ENCODE data around the gene IGLL1. TPM values are rescaled to one million over a fixed set of nuclear protein-coding genes. Genes with fewer than 3 reads are reported as not detected.
"Not testable (repeated sequence)": the region's sequence is repeated elsewhere in the genome, so short reads cannot be mapped to it uniquely, and the experiment has no call there.

IGLL1 gene
- total RNA-seq, 4 donors from 2014 or later, result not detected

DNA sequence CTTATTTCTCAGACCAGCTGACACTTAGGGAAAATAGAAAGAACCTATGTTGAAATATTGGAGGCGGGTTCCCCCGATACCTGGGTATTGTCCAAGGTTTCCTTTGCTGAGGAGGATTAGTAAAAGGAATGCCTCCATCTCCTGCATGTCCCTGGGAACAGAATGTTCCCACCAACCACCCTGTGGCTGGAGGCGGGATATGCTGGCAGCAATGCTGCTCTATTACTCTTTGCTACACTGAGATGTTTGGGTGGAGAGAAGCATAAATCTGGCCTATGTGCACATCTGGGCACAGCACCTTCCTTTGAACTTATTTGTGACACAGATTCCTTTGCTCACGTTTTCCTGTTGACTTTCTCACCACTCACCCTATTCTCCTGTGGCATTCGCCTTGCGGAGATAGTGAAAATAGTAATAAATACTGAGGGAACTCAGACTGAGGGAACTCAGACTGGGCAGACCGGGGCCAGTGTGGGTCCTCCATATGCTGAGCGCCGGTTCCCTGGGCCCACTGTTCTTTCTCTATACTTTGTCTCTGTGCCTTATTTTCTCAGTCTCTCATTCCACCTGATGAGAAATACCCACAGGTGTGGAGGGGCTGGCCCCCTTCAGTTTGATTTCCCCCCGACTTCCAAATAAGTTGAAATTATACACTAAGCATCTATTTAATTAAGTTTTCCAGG lies 32.1 kb downstream of the IGLL1 start:
- no peak for TF ChIP-seq EP300 (IDR thresholded peaks at IDR 0.05)
- no peak for TF ChIP-seq POLR2A (IDR thresholded peaks at IDR 0.05)
- TF ChIP-seq, protein P1, sequence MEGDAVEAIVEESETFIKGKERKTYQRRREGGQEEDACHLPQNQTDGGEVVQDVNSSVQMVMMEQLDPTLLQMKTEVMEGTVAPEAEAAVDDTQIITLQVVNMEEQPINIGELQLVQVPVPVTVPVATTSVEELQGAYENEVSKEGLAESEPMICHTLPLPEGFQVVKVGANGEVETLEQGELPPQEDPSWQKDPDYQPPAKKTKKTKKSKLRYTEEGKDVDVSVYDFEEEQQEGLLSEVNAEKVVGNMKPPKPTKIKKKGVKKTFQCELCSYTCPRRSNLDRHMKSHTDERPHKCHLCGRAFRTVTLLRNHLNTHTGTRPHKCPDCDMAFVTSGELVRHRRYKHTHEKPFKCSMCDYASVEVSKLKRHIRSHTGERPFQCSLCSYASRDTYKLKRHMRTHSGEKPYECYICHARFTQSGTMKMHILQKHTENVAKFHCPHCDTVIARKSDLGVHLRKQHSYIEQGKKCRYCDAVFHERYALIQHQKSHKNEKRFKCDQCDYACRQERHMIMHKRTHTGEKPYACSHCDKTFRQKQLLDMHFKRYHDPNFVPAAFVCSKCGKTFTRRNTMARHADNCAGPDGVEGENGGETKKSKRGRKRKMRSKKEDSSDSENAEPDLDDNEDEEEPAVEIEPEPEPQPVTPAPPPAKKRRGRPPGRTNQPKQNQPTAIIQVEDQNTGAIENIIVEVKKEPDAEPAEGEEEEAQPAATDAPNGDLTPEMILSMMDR (IDR thresholded peaks at IDR 0.05), result no peak
- no peak for TF ChIP-seq POLR2AphosphoS5 (IDR thresholded peaks at IDR 0.05)
- Histone ChIP-seq H3K36me3 (no peaks in the 10 kb centered on the region), H3K9me3 (peaks cover 6% of the 10 kb centered on the region), H3K4me1 (peaks cover under 1% of the 10 kb centered on the region), H3K27me3 (peaks cover 11% of the 10 kb centered on the region), H3K4me3 (no peak overlapping the region), H3K27ac (no peak overlapping the region)
- WGBS, result 73% methylated on average over 10 of the region's 10 CpGs
- peak; percentile 9 to 28 for DNase-seq (ENCODE audit: low spot score in 2 of 2)

DNA sequence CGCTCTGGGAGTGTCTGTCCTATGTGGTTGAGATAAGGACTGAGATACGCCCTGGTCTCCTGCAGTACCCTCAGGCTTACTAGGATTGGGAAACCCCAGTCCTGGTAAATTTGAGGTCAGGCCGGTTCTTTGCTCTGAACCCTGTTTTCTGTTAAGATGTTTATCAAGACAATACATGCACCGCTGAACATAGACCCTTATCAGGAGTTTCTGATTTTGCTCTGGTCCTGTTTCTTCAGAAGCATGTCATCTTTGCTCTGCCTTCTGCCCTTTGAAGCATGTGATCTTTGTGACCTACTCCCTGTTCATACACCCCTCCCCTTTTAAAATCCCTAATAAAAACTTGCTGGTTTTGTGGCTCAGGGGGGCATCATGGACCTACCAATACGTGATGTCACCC lies 32.7 kb downstream of the IGLL1 start:
- not testable (repeated sequence) for H3K4me3 ChIP-seq; H3K27me3 ChIP-seq; H3K4me1 ChIP-seq; H3K27ac ChIP-seq; H3K9me3 ChIP-seq; H3K36me3 ChIP-seq; DNase-seq (ENCODE audit: low spot score in 2 of 2)
- WGBS, result 62% methylated on average over 5 of the region's 5 CpGs

DNA sequence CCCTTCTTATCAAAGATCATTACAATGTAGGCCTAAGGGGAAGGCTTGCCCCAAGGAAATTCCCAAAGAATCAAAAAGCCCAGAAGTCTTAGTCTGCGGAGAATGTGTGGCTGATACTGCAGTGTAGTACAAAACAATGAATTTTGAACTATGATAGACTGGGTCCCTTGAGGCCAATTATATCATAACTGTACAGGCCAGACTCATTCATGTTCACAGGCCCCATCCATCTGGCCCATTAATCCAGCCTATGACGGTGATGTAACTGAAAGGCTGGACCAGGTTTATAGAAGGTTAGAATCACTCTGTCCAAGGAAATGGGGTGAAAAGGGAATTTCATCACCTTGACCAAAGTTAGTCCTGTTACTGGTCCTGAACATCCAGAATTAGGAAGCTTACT lies 35.2 kb downstream of the IGLL1 start:
- no peak for TF ChIP-seq POLR2AphosphoS5 (IDR thresholded peaks at IDR 0.05)
- no peak for TF ChIP-seq POLR2A (IDR thresholded peaks at IDR 0.05)
- TF ChIP-seq, protein P1 (IDR thresholded peaks at IDR 0.05), result no peak
- no peak for TF ChIP-seq EP300 (IDR thresholded peaks at IDR 0.05)
- peaks cover 6% of the 10 kb centered on the region for H3K9me3 ChIP-seq
- no peak for DNase-seq (ENCODE audit: low spot score in 2 of 2)
- no peak overlapping the region for H3K4me3 ChIP-seq
- H3K27me3 ChIP-seq, result peaks cover 3% of the 10 kb centered on the region
- peaks cover 13% of the 10 kb centered on the region for H3K4me1 ChIP-seq
- 86% methylated on average over 2 of the region's 2 CpGs for WGBS
- H3K36me3 ChIP-seq, result no peaks in the 10 kb centered on the region
- H3K27ac ChIP-seq, result no peak overlapping the region

DNA sequence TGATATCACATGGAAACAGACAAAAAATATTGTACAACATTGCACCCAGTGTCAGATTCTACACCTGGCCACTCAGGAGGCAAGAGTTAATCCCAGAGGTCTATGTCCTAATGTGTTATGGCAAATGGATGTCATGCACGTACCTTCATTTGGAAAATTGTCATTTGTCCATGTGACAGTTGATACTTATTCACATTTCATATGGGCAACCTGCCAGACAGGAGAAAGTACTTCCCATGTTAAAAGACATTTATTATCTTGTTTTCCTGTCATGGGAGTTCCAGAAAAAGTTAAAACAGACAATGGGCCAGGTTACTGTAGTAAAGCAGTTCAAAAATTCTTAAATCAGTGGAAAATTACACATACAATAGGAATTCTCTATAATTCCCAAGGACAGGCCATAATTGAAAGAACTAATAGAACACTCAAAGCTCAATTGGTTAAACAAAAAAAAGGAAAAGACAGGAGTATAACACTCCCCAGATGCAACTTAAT lies 36.5 kb downstream of the IGLL1 start:
- not testable (repeated sequence) for H3K4me3 ChIP-seq; H3K27ac ChIP-seq; DNase-seq (ENCODE audit: low spot score in 2 of 2); H3K9me3 ChIP-seq; H3K36me3 ChIP-seq; H3K27me3 ChIP-seq
- 64% methylated on average over 1 of the region's 1 CpG for WGBS
- H3K4me1 ChIP-seq, result peaks cover 16% of the 10 kb centered on the region

DNA sequence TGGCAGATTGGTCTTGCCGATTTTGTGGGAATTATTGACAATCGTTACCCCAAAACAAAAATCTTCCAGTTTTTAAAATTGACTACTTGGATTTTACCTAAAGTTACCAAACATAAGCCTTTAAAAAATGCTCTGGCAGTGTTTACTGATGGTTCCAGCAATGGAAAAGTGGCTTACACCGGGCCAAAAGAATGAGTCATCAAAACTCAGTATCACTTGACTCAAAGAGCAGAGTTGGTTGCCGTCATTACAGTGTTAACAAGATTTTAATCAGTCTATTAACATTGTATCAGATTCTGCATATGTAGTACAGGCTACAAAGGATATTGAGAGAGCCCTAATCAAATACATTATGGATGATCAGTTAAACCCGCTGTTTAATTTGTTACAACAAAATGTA lies 37.2 kb downstream of the IGLL1 start:
- H3K36me3 ChIP-seq, result no peaks in the 10 kb centered on the region
- no peak for TF ChIP-seq POLR2A (IDR thresholded peaks at IDR 0.05)
- TF ChIP-seq EP300 (IDR thresholded peaks at IDR 0.05), result no peak
- no peak for TF ChIP-seq POLR2AphosphoS5 (IDR thresholded peaks at IDR 0.05)
- TF ChIP-seq, protein P1 (IDR thresholded peaks at IDR 0.05), result no peak
- H3K4me3 ChIP-seq, result no peak overlapping the region
- no peaks in the 10 kb centered on the region for H3K27me3 ChIP-seq
- peaks cover 16% of the 10 kb centered on the region for H3K4me1 ChIP-seq
- no peak overlapping the region for H3K27ac ChIP-seq
- 43% methylated on average over 5 of the region's 5 CpGs for WGBS
- no peak for DNase-seq (ENCODE audit: low spot score in 2 of 2)
- peaks cover 6% of the 10 kb centered on the region for H3K9me3 ChIP-seq

DNA sequence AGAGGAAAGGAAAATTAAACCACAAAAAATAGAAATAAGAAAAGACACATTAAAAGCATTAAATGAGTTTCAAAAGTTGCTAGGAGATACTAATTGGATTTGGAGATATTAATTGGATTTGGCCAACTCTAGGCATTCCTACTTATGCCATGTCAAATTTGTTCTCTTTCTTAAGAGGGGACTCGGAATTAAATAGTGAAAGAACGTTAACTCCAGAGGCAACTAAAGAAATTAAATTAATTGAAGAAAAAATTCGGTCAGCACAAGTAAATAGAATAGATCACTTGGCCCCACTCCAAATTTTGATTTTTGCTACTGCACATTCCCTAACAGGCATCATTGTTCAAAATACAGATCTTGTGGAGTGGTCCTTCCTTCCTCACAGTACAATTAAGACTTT lies 37.7 kb downstream of the IGLL1 start:
- 34% methylated on average over 3 of the region's 3 CpGs for WGBS
- not testable (repeated sequence) for H3K4me3 ChIP-seq; H3K27me3 ChIP-seq; H3K27ac ChIP-seq; H3K9me3 ChIP-seq; H3K36me3 ChIP-seq; DNase-seq (ENCODE audit: low spot score in 2 of 2)
- H3K4me1 ChIP-seq, result peaks cover 16% of the 10 kb centered on the region

DNA sequence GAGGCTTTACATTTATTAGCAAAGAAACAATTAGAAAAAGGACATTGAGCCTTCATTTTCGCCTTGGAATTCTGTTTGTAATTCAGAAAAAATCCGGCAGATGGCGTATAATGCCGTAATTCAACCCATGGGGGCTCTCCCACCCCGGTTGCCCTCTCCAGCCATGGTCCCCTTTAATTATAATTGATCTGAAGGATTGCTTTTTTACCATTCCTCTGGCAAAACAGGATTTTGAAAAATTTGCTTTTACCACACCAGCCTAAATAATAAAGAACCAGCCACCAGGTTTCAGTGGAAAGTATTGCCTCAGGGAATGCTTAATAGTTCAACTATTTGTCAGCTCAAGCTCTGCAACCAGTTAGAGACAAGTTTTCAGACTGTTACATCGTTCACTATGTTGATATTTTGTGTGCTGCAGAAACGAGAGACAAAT lies 38.2 kb downstream of the IGLL1 start:
- TF ChIP-seq, protein P1 (IDR thresholded peaks at IDR 0.05), result peak; percentile 44 to 49
- H3K4me3 ChIP-seq, H3K27me3 ChIP-seq, H3K9me3 ChIP-seq, H3K36me3 ChIP-seq, H3K27ac ChIP-seq: not testable (repeated sequence)
- DNase-seq (ENCODE audit: low spot score in 2 of 2), result peak in 1 of 2 donors; percentile 34
- 3% methylated on average over 7 of the region's 7 CpGs for WGBS
- peaks cover 16% of the 10 kb centered on the region for H3K4me1 ChIP-seq

DNA sequence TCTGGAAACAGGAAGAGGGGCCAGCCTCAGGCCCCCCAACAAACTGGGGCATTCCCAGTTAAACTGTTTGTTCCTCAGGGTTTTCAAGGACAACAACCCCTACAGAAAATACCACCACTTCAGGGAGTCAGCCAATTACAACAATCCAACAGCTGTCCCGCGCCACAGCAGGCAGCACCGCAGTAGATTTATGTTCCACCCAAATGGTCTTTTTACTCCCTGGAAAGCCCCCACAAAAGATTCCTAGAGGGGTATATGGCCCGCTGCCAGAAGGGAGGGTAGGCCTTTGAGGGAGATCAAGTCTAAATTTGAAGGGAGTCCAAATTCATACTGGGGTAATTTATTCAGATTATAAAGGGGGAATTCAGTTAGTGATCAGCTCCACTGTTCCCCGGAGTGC lies 39.3 kb downstream of the IGLL1 start:
- H3K9me3 ChIP-seq, H3K27ac ChIP-seq, H3K36me3 ChIP-seq, H3K27me3 ChIP-seq, H3K4me3 ChIP-seq: not testable (repeated sequence)
- DNase-seq (ENCODE audit: low spot score in 2 of 2), result peak in 1 of 2 donors; percentile 48
- peaks cover 21% of the 10 kb centered on the region for H3K4me1 ChIP-seq
- WGBS, result 82% methylated on average over 5 of the region's 5 CpGs

DNA sequence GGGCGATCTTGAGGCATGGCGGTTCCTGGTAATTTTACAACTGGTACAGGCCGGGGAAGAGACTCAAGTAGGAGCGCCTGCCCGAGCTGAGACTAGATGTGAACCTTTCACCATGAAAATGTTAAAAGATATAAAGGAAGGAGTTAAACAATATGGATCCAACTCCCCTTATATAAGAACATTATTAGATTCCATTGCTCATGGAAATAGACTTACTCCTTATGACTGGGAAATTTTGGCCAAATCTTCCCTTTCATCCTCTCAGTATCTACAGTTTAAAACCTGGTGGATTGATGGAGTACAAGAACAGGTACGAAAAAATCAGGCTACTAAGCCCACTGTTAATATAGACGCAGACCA lies 40.3 kb downstream of the IGLL1 start:
- DNase-seq (ENCODE audit: low spot score in 2 of 2); H3K9me3 ChIP-seq; H3K4me3 ChIP-seq; H3K27me3 ChIP-seq; H3K36me3 ChIP-seq; H3K27ac ChIP-seq: not testable (repeated sequence)
- 19% methylated on average over 7 of the region's 7 CpGs for WGBS
- H3K4me1 ChIP-seq, result peaks cover 21% of the 10 kb centered on the region
